HCT116 (cell line): ENCODE measurements around the gene RTL1.

ENCODE experiments used
- EZH2 ChIP-seq: fragments of 200-600 bp; sonication (generic); IDR thresholded peaks from 2 replicates; pipeline ENCODE4 v1.6.1; 2017; ENCODE audit warnings: antibody characterized with exemption, mixed run types
- POLR2A ChIP-seq: IDR thresholded peaks from 2 replicates; pipeline ENCODE4 v1.7.0; 2011; ENCODE audit warnings: borderline replicate concordance; ENCODE audit not compliant: insufficient read depth, insufficient read length; ENCODE audit errors: extremely low read depth
- ZNF274 ChIP-seq: fragments of 200-500 bp; sonication (Bioruptor generic); IDR thresholded peaks from 2 replicates; pipeline ENCODE4 v1.6.1; 2014; ENCODE audit warnings: mild to moderate bottlenecking, low read depth, low read length, inconsistent platforms
- TF ChIP-seq, protein P1 (sequence below), 3 experiments: fragments of 200-600 bp in 1 of 3; sonication (generic) in 1 of 3; IDR thresholded peaks in 2 of 3; conservative IDR thresholded peaks in 1 of 3; 2 replicates each; pipeline ENCODE4 v1.5.1; 2012 to 2017; ENCODE audit warnings: low read depth in 2 of 3, low read length in 2 of 3, antibody characterized with exemption in 1 of 3, borderline replicate concordance in 1 of 3, control low read depth in 1 of 3, mild to moderate bottlenecking in 1 of 3, mixed read lengths in 1 of 3, mixed run types in 1 of 3, moderate library complexity in 1 of 3; ENCODE audit not compliant: insufficient read depth in 1 of 3
- TF ChIP-seq, protein P2 (sequence below): IDR thresholded peaks from 2 replicates; pipeline ENCODE4 v1.6.1; 2012
- TF ChIP-seq, protein P3 (sequence below): IDR thresholded peaks from 2 replicates; pipeline ENCODE4 v1.6.1; 2012; ENCODE audit warnings: low read depth

DNA sequence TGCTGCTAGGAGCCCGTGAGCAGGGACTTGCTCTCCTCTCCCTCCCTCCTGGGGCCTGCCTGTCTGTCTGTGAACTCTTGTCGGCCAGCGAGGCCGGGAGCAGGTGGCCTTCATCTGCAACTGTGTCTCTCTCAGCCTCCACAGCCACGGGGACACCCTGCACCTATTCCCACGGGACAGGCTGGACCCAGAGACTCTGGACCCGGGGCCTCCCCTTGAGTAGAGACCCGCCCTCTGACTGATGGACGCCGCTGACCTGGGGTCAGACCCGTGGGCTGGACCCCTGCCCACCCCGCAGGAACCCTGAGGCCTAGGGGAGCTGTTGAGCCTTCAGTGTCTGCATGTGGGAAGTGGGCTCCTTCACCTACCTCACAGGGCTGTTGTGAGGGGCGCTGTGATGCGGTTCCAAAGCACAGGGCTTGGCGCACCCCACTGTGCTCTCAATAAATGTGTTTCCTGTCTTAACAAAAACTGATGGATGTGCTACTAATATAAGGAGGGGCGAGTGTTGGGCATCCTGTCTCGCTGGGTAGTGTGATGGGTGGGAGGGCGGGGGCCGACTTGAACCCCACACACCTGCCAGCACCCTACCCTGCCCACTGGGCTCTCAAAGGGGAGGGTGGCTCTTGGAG, 42.9 kb downstream of the RTL1 start:
- TF ChIP-seq, protein P1, sequence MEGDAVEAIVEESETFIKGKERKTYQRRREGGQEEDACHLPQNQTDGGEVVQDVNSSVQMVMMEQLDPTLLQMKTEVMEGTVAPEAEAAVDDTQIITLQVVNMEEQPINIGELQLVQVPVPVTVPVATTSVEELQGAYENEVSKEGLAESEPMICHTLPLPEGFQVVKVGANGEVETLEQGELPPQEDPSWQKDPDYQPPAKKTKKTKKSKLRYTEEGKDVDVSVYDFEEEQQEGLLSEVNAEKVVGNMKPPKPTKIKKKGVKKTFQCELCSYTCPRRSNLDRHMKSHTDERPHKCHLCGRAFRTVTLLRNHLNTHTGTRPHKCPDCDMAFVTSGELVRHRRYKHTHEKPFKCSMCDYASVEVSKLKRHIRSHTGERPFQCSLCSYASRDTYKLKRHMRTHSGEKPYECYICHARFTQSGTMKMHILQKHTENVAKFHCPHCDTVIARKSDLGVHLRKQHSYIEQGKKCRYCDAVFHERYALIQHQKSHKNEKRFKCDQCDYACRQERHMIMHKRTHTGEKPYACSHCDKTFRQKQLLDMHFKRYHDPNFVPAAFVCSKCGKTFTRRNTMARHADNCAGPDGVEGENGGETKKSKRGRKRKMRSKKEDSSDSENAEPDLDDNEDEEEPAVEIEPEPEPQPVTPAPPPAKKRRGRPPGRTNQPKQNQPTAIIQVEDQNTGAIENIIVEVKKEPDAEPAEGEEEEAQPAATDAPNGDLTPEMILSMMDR (IDR thresholded peaks at IDR 0.05 in 2 of 3, conservative IDR thresholded peaks at IDR 0.05 in 1 of 3; ENCODE audit: borderline replicate concordance in 1 of 3, insufficient read depth in 1 of 3, low read depth in 2 of 3, low read length in 2 of 3) = no peak
- TF ChIP-seq EZH2 = no peak
- TF ChIP-seq, protein P2, sequence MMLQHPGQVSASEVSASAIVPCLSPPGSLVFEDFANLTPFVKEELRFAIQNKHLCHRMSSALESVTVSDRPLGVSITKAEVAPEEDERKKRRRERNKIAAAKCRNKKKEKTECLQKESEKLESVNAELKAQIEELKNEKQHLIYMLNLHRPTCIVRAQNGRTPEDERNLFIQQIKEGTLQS = no peak
- no peak for TF ChIP-seq ZNF274
- TF ChIP-seq, protein P3, sequence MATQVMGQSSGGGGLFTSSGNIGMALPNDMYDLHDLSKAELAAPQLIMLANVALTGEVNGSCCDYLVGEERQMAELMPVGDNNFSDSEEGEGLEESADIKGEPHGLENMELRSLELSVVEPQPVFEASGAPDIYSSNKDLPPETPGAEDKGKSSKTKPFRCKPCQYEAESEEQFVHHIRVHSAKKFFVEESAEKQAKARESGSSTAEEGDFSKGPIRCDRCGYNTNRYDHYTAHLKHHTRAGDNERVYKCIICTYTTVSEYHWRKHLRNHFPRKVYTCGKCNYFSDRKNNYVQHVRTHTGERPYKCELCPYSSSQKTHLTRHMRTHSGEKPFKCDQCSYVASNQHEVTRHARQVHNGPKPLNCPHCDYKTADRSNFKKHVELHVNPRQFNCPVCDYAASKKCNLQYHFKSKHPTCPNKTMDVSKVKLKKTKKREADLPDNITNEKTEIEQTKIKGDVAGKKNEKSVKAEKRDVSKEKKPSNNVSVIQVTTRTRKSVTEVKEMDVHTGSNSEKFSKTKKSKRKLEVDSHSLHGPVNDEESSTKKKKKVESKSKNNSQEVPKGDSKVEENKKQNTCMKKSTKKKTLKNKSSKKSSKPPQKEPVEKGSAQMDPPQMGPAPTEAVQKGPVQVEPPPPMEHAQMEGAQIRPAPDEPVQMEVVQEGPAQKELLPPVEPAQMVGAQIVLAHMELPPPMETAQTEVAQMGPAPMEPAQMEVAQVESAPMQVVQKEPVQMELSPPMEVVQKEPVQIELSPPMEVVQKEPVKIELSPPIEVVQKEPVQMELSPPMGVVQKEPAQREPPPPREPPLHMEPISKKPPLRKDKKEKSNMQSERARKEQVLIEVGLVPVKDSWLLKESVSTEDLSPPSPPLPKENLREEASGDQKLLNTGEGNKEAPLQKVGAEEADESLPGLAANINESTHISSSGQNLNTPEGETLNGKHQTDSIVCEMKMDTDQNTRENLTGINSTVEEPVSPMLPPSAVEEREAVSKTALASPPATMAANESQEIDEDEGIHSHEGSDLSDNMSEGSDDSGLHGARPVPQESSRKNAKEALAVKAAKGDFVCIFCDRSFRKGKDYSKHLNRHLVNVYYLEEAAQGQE = no peak
- TF ChIP-seq POLR2A = no peak
